HG03575 (cell line): ENCODE data around the gene WDR4.
"Not testable (repeated sequence)": the region's sequence is repeated elsewhere in the genome, so short reads cannot be mapped to it uniquely, and the experiment has no call there.

ENCODE experiments used
- ATAC-seq: cut with Tn5 transposase; IDR thresholded peaks from one replicate; pipeline ENCODE4 v1.9.1; 2021; ENCODE audit not compliant: unreplicated experiment, insufficient number of reproducible peaks, low FRiP score; ENCODE audit errors: extremely low read depth

The WDR4 gene, protein sequence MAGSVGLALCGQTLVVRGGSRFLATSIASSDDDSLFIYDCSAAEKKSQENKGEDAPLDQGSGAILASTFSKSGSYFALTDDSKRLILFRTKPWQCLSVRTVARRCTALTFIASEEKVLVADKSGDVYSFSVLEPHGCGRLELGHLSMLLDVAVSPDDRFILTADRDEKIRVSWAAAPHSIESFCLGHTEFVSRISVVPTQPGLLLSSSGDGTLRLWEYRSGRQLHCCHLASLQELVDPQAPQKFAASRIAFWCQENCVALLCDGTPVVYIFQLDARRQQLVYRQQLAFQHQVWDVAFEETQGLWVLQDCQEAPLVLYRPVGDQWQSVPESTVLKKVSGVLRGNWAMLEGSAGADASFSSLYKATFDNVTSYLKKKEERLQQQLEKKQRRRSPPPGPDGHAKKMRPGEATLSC

DNA sequence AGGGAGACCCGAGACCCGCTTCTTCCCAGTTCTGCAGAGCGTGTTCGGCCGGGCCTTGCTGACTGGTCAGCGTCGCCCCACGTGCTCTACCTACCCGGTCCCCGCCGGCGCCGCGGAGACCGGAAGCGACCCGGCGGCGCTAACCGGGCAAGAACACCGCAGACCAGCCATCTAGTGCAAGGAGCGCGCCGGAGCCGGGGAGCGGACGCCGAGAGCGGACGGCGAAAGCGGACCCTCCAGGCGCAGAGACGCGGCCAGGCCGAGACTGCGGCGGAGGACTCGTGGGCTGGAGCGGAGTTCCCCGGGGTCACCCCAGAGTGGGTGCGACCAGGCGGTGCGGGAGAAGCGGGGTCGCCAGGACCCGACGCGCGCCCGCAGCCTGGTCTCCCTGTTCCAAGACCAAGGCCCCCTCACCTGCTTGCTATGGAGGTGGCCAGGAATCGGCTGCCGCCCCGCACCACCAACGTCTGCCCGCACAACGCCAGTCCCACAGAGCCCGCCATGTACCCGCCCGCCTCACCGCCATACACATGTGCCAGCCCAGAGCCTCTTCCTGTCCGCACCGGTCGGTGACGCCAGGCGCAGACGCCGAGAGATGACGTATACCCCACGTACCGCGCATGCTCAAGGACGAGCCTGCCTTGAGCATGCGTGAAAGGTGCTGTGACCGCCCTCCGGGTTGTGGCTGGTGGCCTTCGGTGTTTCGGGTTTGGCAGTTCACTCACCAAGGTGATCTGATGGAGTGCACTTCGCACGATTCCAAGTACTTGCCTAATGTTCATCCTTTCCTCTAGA, at the start of gene WDR4:
Gene WDR4, minus strand, starts transcription at position 547 of the 795 bp plus-strand sequence. Its CDS starts 44 bp downstream, at position 503.
- peak; percentile 52 for ATAC-seq

DNA sequence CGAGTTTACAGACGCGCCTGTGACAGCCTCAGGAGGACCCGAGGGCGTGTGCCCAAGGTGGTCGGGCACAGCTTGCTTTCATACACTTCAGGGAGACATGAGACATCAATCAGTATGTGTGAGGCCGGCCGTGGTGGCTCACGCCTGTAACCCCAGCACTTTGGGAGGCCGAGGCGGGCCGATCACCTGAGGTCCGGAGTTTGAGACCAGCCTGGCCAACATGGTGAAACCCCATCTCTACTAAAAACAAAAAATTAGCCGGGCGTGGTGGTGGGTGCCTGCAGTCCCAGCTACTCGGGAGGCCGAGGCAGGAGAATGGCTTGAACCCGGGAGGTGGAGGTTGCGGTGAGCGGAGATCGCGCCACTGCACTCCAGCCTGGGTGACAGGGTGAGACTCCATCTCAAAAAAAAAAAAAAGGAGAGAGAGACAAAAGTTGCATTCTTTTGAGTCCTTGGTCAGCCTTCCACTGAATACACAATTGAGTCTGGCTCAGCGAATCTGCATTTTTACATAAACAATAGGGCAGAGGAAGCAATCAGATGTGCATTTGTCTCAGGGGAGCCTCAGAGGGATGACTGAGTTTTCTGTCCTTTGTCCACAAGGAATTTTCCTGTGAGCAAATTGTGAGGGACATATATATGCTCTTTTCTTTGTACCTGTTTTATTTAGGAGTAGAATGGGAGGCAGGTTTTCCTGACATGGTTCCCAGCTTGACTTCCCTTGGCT, 48.3 kb upstream of the WDR4 start:
- not testable (repeated sequence) for ATAC-seq

DNA sequence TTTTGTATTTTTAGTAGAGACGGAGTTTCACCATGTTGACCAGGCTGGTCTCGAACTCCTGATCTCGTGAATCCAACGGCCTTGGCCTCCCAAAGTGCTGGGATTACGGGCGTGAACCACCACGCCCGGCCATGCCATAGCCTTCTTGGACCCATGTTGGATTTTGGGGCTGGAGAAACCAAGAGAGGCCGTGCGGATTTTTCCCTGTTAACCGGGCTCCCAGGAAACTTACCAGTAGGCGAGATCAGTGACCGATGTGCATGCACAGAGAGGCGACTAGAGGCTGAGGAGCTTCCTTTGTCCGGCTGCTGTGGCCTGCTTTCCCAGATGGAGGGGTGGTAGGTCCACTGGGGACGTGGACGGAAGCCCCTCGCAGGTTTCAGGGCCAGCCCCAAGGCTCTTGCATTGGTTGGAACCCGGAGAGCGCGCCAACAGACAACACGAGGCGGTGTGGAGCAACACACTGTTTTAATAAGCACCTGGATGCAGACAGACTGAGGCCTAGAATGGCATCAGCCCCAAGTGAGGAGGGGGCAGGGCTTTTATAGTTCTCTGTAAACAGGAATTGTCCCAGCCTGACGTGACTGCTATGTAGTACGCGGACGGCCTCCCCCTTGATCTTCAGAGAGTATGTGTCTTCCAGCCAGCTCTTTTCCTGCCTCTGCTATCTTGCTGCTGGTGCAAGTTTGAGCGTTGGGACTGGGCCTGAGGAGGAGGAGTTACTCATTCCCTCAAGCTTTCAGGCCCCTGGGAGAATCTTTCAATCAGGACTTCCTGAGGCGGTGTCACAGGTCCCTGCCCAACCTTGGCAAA, 46.0 kb upstream of the WDR4 start, which contains the start of gene ERVH48-1:
Gene ERVH48-1, minus strand, starts transcription at position 517 of the 813 bp plus-strand sequence. CDS start 6,624 bp downstream, outside the sequence.
- no peak for ATAC-seq

DNA sequence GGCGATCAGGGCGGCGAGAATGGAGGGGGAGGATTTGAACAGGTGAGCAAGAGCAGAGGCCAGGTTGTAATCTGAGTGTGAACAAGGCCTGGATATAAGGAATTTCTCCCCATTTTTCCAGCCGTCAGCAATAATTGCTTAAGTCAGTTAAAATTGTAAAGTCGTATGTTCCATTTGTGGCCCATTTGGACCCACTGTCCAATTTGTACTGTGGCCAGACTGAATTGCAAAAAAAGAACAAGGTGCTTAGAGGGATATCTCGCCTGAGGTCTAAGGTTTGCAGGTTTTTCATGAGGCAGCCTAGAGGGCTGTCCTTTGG, 45.1 kb upstream of the WDR4 start:
- no peak for ATAC-seq

DNA sequence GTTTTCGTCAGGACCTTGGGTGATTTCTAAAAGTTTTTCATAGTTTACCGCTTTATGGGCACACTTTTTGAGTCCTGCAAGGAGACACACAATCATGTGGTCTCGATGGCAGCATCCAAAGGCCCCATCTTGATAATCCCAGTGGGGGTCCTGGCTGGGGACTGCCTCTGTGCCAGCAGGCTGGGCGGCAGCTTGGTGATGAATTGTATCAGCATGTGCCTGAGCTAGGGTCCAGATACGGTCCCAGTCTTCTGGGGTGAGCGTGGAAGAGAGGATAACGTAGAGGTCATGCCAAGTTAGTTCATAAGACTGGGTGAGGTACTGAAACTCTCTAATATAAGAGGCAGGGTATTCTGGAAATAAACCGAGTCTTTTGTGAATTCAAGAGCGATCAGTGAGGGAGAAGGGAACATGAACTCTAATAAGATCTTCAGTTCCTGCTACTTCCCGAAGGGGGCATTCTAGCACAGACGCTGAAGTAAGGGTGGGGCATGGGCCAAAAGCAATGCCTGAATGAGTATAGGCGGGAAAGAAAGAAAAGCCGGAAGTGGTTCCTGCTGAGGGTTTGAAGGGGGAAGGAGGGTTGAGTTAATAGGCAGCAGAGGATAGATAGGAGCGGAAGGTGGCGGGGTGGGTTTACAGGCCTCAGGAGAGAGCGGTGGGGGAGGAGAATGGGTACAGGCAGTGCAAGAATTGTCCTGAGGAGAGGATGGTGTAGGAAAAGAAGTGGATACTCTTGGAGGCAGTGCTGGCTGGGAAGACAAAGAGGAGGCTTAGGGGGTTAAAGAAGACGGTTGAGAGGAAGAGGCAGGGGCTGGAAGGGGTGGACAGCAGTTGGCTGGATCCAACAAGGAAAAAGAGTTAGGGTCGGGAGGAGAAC, 44.5 kb upstream of the WDR4 start:
- no peak for ATAC-seq

DNA sequence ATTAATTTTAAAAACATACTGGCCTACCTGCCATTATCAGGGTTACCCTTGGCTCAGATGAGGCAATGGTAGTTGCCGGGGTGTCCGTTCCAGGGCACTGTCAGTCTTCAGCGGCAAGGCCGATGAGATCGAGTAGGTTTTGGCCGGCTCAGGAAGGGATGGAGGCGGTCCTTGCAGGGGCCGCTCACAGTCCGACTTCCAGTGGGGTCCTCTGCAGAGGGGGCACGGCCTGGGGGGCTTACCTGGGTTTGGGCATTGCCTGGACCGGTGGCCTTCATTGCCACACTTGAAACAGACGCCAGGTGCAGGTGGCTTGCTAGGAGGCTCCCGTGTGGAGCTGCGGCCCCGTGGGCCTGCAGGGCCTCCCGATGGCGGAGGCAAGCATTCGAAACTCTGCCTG, 43.6 kb upstream of the WDR4 start:
- ATAC-seq, result no peak

DNA sequence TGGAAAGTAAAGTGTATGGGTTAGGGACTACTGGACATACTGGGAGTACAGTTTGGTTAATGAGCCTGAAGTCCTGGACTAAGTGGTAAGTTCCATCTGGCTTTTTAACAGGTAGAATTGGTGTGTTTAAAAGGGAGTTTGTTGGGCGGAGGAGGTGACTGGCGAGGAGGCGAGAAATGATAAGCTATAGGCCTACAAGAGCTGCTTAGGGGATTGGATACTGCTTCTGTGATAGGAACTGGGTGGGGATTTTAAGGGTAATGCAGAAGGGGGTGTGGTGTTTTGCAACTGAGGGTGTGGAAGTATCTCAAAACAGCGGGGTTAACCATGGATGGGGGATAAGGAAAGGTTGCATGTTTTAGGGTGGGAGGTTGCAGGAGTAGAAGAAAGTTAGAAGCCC, 42.6 kb upstream of the WDR4 start:
- no peak for ATAC-seq

DNA sequence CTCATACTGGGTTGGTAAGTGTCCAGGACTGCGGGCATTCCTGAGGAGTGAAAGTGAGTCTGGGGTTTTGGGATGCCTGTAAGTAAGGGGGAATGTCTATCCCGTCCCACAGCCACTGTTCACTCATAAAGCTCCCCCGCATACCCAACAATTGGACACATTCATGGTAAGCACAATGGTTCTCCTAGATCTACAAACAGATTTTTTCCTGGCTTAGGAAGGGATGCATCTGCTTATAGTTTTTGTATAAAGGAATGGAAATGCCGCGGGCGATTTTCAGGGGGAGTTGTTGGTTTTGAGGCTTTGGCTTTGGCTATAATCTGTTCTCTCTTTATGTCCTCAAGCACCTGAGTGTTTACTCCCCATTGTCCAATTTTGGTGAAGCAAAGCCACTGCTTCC, 39.0 kb upstream of the WDR4 start:
- ATAC-seq, result no peak

DNA sequence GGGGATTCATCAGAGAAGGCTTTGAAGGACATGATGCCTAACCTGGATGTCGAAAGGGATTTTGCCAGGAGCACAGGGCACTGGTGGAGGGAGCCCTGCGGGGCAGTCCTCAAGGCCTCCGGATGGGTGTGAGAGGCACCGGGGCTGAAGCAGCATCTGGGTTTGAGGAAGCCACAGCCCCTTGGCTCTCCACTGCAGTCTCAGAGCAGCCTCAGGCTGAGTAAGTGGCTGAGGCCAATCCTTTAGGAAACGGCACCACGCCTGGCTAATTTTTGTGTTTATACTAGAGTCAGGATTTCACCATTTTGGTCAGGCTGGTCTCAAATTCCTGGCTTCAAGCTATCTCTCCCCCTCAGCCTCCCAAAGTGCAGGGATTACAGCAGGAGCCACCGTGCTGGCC, 34.1 kb upstream of the WDR4 start:
- ATAC-seq, result no peak

DNA sequence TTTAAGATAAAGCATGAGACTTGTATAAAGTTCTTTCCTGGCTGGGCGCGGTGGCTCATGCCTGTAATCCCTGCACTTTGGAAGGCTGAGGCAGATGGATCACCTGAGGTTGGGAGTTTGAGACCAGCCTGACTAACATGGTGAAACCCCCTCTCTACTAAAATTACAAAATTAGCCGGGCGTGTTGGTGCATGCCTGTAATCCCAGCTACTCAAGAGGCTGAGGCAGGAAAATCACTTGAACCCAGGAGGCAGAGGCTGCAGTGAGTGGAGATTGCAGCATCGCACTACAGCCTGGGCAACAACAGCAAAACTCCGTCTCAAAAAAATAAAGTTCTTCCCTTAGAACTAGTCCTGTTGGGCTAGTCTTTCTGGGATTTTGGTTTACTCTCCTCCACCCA, 32.6 kb upstream of the WDR4 start:
- ATAC-seq, result not testable (repeated sequence)

DNA sequence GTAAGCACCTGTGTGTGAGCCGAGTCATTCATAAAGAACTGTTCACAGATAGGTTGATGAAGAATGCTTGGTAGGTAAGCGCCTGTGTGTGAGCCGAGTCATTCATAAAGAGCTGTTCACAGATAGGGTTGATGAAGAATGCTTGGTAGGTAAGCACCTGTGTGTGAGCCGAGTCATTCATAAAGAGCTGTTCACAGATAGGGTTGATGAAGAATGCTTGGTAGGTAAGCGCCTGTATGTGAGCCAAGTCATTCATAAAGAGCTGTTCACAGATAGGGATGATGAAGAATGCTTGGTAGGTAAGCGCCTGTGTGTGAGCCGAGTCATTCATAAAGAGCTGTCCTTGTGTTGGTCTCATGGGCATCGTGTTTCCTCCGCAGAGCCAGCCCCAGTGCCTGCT, 29.1 kb upstream of the WDR4 start:
- ATAC-seq, result not testable (repeated sequence)

DNA sequence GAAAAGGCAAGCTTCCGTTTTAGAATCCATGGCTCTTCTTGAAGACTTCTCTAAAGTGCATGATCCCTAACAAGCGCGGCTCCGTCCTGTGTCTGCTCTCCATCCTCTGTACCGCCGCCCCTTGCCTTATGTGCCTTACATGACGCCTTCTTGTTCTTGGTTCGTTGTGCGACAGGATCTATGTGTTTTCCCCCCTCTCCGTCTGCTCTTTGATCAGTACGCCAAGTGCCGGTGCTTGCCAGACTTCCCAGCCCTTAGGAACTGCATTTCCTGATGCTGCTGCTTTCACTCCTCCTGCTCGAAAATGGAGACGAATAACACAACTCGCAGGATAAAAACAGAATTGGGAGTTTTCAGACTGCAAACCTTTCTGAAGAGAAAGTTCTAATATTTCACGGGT, 26.9 kb upstream of the WDR4 start:
- ATAC-seq, result no peak

DNA sequence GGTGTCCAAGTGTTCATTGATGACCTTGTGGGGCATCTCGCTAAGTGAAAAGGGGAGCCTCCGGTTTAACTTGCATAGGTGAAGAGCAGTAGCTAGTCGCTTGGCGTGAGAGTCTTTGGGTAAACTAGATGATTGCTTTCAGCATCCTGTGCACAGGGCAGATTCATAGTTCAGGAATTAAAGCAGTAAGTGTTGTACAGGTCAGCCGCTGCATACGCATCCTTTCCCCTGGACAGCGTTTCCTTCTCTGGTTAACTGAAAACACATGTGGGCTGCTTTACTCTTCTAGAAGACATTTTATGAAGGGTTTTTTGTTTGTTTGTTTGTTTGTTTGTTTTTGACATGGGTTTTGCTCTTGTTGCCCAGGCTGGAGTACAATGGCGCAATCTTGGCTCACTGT, 25.9 kb upstream of the WDR4 start:
- ATAC-seq, result no peak

DNA sequence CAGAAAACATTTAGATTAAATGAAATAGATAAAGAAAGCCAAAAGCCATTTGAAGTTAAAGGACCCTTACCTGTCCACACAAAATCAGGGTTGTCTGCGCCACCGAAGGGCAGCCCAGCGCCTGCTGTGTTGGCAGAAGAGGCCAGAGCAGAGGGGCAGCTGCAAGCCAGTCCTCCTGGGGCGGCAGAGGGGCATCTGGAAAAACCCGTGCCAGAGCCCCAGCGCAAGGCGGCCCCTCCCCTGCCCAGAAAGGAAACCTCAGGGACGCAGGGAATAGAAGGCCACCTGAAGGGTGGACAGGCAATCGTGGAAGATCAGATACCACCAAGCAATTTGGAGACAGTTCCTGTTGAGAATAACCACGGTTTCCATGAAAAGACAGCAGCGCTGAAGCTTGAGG, 24.5 kb upstream of the WDR4 start:
- ATAC-seq, result no peak

DNA sequence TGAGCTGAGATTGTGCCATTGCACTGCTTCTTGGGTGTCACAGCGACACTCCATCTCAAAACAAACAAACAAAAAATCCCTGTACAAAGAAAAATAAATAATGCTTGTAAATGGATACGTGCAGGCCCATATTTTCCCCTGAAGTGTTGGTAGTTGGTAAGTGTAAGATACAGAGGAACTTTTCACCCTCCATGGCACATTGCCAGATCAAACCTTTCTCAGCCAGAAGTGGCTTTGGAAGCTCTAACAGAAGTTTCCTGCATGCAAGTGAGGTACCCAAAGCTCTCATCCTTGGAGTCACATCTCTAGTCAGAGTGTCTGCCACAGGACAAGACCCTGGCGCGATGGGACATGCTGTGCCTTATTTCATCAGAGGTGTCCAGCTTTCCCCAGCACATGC, 21.1 kb upstream of the WDR4 start:
- no peak for ATAC-seq

DNA sequence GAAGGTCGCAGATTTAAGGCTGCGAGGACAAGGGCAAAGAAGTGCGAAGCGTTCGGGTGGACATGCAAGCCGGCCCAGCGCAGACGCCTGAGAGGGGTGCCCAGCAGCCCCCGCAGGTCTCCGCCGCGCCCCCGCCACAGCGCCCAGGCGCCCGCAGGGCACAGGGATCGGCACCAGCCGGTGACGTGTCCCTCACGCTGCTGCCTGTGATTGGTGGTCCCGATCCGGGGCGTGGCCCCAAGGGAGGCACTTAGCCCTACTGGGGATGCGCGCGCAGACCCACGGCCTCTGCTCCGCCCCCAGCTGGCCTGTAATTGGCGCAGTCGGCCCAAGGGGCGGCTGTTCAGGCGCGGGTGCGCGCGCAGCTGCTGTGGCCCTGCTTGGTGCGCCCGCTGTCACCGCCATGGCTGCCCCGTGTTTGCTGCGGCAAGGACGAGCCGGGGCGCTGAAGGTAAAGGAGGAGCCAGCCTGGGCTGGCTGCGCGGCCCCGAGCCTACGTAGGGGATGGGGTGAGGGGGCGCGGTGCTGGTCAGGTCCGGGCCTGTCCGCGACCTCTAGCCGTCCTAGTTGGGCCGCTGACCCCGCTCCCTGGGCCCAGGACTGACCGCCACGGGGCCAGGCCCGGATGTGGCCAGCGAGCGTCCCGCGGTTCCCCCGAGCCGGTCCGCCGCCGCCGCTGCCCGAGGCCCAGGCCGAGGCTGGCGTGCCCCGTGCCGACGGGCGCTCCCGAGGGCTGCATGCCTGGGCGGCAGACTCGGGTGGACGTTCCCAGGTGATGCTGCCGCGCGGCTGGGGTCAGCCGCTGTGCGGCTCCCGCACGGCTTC, 13.8 kb upstream of the WDR4 start, which contains the start of gene NDUFV3:
Gene NDUFV3, plus strand, starts transcription at position 379 of the 825 bp plus-strand sequence. Its CDS starts 25 bp downstream, at position 404.
- peak; percentile 44 for ATAC-seq

DNA sequence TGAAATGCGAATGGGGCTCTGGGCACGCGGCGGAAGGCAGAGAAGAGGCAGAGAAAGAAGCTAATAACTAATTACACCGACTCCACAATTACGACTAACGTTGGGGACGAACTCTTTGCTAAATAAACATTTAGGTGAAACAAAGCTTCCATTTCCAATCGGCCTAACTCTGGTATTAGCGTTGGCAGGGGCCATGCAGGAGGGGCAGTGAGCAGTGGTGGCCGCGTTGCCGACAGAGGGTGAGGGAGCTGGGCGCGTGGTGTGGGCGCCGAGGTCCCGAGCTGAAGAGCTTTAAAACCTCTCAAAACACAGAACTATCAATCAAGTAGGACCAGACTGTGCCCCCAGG, 13.2 kb upstream of the WDR4 start:
- no peak for ATAC-seq
